Measurements from ENCODE around the gene GPC5. TPM values are rescaled to one million over a fixed set of nuclear protein-coding genes. Genes with fewer than 3 reads are reported as not detected.

The GPC5 gene
- total and polyA plus RNA-seq, 2 of the 8 experiments (the other 6 are each of a cell fraction or from before 2014, with no cell fraction given) = 0.20 to 0.39 TPM

DNA sequence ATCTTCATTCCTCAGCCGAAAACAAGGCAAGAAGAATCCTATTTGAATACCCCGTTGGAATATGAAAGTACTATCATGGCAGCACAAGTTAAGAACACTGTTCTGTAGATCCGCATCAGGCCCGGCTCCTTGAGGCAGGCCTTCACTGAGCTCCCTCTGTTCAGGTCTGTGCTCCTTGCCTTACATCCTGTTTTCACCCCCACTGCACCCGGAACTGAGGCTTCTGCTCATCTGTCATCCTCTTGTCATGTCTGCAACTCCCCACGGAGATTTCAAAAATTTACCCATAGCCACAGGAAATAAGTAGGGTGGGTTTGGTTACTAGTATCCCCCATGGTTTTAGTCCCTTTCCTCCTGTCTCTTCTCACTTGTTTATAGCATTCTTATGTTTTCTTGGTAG, 861.9 kb downstream of the GPC5 start (continued):
- TF ChIP-seq CHD7 (IDR thresholded peaks at IDR 0.05; ENCODE audit: insufficient replicate concordance, low read length) (no peak), TCF12 (IDR thresholded peaks at IDR 0.05; ENCODE audit: low read depth, low read length) (no peak), SP2 (IDR thresholded peaks at IDR 0.05; ENCODE audit: low read length) (no peak), SP1 (IDR thresholded peaks at IDR 0.05; ENCODE audit: low read depth, low read length) (no peak), GABPA (IDR thresholded peaks at IDR 0.05; ENCODE audit: borderline replicate concordance, insufficient read depth, low read length) (no peak), BACH1 (IDR thresholded peaks at IDR 0.05; ENCODE audit: low read length) (no peak), TAF7 (optimal IDR thresholded peaks at IDR 0.05; ENCODE audit: borderline replicate concordance, low read depth, low read length) (no peak)
- TF ChIP-seq, protein P1, sequence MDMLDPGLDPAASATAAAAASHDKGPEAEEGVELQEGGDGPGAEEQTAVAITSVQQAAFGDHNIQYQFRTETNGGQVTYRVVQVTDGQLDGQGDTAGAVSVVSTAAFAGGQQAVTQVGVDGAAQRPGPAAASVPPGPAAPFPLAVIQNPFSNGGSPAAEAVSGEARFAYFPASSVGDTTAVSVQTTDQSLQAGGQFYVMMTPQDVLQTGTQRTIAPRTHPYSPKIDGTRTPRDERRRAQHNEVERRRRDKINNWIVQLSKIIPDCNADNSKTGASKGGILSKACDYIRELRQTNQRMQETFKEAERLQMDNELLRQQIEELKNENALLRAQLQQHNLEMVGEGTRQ (IDR thresholded peaks at IDR 0.05; ENCODE audit: low read length) = no peak
- TF ChIP-seq, protein P2, sequence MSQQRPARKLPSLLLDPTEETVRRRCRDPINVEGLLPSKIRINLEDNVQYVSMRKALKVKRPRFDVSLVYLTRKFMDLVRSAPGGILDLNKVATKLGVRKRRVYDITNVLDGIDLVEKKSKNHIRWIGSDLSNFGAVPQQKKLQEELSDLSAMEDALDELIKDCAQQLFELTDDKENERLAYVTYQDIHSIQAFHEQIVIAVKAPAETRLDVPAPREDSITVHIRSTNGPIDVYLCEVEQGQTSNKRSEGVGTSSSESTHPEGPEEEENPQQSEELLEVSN (IDR thresholded peaks at IDR 0.05) = no peak

Measured in H1 (cell line).